Neural cell (in vitro differentiated cells): Measurements from ENCODE around the gene NRARP.

ENCODE experiments used
- EP300 ChIP-seq: fragments of 450-650 bp; conservative IDR thresholded peaks from 2 replicates; pipeline ENCODE4 v1.6.1; 2014; ENCODE audit warnings: antibody characterized with exemption, mild to moderate bottlenecking, moderate library complexity; ENCODE audit not compliant: poor library complexity, severe bottlenecking
- EZH2 ChIP-seq: fragments of 200-600, 300-800 bp; shearing (Covaris generic), sonication (generic); IDR thresholded peaks from 2 replicates; pipeline ENCODE4 v1.6.1; 2014; ENCODE audit warnings: antibody characterized with exemption, low read length, borderline replicate concordance, mild to moderate bottlenecking; ENCODE audit not compliant: insufficient read depth, poor library complexity, severe bottlenecking
- POLR2AphosphoS5 ChIP-seq: IDR thresholded peaks from 2 replicates; pipeline ENCODE4 v1.6.1; 2012
- RAD21 ChIP-seq: fragments of 450-650 bp; conservative IDR thresholded peaks from 2 replicates; pipeline ENCODE4 v1.6.1; 2014; ENCODE audit warnings: antibody characterized with exemption, mild to moderate bottlenecking, moderate library complexity
- REST ChIP-seq: IDR thresholded peaks from 2 replicates; pipeline ENCODE4 v1.6.1; 2012; ENCODE audit warnings: borderline replicate concordance
- TF ChIP-seq, protein P1 (sequence below): fragments of 450-650 bp; IDR thresholded peaks from 2 replicates; pipeline ENCODE4 v1.5.1; 2014; ENCODE audit warnings: antibody characterized with exemption, mild to moderate bottlenecking, moderate library complexity; ENCODE audit not compliant: poor library complexity, severe bottlenecking

- TF ChIP-seq, protein P1, sequence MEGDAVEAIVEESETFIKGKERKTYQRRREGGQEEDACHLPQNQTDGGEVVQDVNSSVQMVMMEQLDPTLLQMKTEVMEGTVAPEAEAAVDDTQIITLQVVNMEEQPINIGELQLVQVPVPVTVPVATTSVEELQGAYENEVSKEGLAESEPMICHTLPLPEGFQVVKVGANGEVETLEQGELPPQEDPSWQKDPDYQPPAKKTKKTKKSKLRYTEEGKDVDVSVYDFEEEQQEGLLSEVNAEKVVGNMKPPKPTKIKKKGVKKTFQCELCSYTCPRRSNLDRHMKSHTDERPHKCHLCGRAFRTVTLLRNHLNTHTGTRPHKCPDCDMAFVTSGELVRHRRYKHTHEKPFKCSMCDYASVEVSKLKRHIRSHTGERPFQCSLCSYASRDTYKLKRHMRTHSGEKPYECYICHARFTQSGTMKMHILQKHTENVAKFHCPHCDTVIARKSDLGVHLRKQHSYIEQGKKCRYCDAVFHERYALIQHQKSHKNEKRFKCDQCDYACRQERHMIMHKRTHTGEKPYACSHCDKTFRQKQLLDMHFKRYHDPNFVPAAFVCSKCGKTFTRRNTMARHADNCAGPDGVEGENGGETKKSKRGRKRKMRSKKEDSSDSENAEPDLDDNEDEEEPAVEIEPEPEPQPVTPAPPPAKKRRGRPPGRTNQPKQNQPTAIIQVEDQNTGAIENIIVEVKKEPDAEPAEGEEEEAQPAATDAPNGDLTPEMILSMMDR: no peak
- TF ChIP-seq POLR2AphosphoS5: no peak
- no peak for TF ChIP-seq EZH2
- no peak for TF ChIP-seq REST
- TF ChIP-seq RAD21: no peak
- TF ChIP-seq EP300: no peak
Measured at GRCh38 chr9:137278061-137278701, 23.9 kb downstream of the NRARP start.
